GM18951 (cell line): Measurements from ENCODE around the gene TMF1.

ENCODE experiments used
- POLR2A ChIP-seq: IDR thresholded peaks from 4 replicates; pipeline ENCODE4 v1.6.1; 2011; ENCODE audit warnings: mild to moderate bottlenecking; ENCODE audit not compliant: insufficient read length, insufficient read depth; ENCODE audit errors: extremely low read depth
- in situ Hi-C: fragments of 300-500 bp; cut with MboI; formaldehyde crosslinking; loops from one replicate; pipeline ENCODE4 v1.12.0; 2022; ENCODE audit warnings: low sequenced_read_pairs, mixed read lengths, inconsistent platforms; ENCODE audit not compliant: unreplicated experiment

TMF1 gene, protein sequence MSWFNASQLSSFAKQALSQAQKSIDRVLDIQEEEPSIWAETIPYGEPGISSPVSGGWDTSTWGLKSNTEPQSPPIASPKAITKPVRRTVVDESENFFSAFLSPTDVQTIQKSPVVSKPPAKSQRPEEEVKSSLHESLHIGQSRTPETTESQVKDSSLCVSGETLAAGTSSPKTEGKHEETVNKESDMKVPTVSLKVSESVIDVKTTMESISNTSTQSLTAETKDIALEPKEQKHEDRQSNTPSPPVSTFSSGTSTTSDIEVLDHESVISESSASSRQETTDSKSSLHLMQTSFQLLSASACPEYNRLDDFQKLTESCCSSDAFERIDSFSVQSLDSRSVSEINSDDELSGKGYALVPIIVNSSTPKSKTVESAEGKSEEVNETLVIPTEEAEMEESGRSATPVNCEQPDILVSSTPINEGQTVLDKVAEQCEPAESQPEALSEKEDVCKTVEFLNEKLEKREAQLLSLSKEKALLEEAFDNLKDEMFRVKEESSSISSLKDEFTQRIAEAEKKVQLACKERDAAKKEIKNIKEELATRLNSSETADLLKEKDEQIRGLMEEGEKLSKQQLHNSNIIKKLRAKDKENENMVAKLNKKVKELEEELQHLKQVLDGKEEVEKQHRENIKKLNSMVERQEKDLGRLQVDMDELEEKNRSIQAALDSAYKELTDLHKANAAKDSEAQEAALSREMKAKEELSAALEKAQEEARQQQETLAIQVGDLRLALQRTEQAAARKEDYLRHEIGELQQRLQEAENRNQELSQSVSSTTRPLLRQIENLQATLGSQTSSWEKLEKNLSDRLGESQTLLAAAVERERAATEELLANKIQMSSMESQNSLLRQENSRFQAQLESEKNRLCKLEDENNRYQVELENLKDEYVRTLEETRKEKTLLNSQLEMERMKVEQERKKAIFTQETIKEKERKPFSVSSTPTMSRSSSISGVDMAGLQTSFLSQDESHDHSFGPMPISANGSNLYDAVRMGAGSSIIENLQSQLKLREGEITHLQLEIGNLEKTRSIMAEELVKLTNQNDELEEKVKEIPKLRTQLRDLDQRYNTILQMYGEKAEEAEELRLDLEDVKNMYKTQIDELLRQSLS

DNA sequence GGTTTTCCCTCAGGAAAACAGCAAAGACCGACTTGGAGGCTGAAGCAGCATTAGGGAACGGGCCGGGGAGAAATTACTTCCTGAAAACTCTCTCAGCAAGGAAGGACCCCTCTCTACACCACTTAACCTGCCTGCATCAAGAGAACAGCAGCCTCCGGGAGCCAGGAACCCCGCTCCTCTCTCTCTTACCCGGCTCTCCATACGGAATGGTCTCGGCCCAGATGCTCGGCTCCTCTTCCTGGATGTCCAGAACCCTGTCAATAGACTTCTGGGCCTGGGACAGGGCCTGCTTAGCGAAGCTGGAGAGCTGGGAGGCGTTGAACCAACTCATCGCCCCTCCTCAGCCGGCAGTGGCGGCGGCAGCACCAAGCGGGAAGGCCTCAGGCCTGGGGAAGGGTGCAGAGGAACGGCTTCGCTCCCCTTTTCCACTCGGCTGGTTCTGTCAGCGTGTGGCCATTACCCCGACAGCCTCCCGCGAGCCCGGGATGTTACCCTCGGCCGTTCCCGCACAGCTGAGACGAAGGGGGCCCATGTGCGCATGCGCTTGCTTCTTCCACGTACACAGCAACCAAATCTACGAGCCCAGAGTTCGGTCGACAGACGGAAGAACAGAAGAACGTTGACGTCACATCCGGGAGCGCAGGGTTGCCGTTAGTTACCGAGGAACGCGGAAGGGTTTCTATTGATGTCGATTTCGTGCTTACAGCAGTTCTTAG, at the start of gene TMF1:
Gene TMF1, minus strand, starts transcription at position 578 of the 716 bp plus-strand sequence. Its CDS starts 247 bp downstream, at position 331.
- in situ Hi-C loops: no loop called here
- TF ChIP-seq POLR2A: peak; percentile 73

DNA sequence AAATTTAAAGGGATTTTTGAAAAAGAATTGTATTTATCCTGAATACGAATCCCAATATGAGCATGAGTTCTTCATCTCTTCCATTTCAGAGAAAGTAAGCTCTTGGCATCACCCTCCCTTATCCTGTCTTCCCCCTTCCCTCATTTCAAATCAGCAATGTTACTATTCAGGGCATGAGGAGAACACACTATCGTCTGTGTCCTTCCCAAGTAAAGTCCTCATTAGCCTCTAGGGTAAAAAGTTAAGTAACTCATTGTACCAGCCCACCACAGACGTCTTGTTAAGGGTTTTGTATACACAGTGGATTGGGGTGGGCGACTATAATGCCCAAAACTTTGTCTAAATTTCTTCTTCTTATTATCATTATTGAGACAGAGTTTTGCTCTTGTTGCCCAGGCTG, 47.4 kb upstream of the TMF1 start:
- in situ Hi-C loops: no loop called here
- no peak for TF ChIP-seq POLR2A

GRCh38 chr3:69097407-69098086, 45.4 kb upstream of the TMF1 start:
- in situ Hi-C loops: no loop called here
- TF ChIP-seq POLR2A: no peak

- in situ Hi-C loops: no loop called here
- no peak for TF ChIP-seq POLR2A
Measured at GRCh38 chr3:69096299-69096698, 44.2 kb upstream of the TMF1 start.

DNA sequence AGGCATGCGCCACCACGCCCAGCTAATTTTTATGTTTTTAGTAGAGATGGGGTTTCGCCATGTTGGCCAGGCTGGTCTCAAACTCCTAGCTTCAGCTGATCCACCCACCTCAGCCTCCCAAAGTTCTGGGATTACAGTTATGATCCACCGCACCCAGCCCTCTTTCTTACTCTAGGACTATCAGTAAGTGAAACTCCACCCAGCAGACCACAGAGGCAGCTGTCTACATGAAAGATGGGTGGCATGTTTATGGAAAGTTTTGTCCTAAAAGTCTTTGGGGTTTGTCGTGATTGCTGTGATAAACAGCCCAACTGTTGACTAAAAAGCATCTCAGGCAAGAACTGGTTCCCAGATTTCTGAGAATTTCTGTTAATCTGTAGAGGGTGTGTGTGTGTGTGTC, 43.5 kb upstream of the TMF1 start:
- no peak for TF ChIP-seq POLR2A

GRCh38 chr3:69094467-69095205, 42.5 kb upstream of the TMF1 start:
- in situ Hi-C loops: no loop called here
- no peak for TF ChIP-seq POLR2A

More for the DNA sequence above, 43.5 kb upstream of the TMF1 start:
- in situ Hi-C loops: no loop called here

DNA sequence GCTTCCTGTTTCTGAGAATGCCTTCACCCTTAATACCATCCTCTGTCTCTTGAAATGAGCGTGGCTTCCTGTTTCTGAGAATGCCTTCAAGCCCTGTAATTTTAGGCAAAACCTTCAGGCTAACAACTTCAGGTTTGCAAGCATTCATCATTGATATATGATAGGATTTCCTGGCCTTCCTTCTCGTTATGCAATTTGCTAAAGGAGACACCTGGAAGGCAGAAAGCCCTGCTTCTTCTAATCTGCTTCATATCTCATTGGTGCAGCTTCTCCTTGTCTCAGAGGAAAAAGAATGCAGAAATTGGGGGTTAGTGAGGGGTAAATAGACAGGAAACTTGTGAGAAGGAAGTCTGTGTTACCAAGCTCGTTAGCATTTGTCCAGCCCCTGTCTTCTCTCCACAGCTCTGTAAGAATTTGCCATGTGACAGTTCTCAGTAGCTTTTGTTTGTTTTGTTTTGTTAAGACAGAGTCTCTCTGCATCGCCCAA, 39.9 kb upstream of the TMF1 start:
- in situ Hi-C loops: no loop called here
- no peak for TF ChIP-seq POLR2A

DNA sequence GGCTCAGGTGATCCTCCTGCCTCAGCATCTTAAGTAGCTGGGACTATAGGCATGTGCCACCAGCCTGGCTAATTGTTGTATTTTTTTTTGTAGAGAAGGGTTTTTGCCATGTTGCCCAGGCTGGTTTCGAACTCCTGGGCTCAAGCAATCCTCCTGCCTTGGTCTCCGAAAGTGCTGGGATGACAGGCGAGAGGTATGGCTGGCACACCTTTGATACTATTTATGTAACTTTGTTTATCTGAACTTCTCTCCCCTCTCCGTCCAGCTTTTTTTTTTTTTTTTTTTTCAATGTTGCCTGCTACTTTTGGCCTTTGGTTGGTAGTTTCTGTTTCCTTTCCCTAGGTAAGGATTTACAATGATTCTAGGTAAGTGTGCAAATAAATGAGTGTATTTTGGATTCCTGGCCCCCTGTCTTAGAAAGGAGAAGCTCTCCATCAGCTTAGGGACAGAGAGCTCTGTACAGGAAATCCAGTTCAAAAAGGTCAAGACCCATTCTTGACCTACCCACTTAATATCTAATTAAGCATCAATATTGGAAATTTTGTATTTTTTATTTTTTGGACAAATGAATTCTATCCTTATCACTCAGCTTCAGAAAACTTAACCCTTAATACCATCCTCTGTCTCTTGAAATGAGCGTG, 39.4 kb upstream of the TMF1 start:
- in situ Hi-C loops: no loop called here
- no peak for TF ChIP-seq POLR2A

GRCh38 chr3:69090021-69090420, 37.9 kb upstream of the TMF1 start:
- in situ Hi-C loops: no loop called here
- TF ChIP-seq POLR2A: no peak

GRCh38 chr3:69088063-69088462, 35.9 kb upstream of the TMF1 start:
- in situ Hi-C loops: no loop called here
- TF ChIP-seq POLR2A: no peak
